ENCODE results near the gene TAOK1. TPM values are rescaled to one million over a fixed set of nuclear protein-coding genes. Genes with fewer than 3 reads are reported as not detected.

The TAOK1 gene
- total and polyA plus RNA-seq, 2 donors (not counting 1 experiment from before 2014, with no cell fraction given): 9.8 to 80.7 TPM

DNA sequence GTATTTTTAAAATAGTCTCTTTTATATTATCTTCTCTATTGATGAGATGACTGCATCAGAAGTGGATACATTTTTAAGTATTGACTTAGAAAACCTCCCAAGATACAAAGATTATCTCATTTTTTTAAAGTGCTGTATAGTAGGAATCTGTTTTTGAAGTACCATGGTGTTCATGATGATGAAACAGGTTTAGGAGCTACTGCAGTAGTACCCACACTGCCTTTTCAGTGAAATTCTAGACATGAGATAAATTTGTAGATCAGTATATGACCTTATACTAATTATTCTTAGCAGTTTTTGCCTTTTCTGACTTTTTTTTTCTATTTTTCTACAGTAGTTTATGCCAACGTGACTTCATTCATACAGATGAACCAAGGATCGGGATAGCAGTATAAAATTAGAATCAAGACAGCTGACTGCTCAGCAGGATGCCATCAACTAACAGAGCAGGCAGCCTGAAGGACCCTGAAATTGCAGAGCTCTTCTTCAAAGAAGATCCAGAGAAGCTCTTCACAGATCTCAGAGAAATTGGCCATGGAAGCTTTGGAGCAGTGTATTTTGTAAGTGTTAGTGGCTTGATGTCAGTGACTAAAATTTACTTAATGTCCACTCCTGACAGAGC is 61.1 kb downstream of the TAOK1 start:
- H4K20me1 ChIP-seq (ENCODE audit: control insufficient read depth, insufficient read depth, low read length, poor library complexity, severe bottlenecking): peaks cover 30% of the 10 kb centered on the region
- peaks cover 3 to 29% of the 10 kb centered on the region in 2 experiments for H3K36me3 ChIP-seq (replicated peaks in 1 of 2; ENCODE audit: control extremely low read depth in 1 of 2, control insufficient read depth in 1 of 2, extremely low read depth in 1 of 2, insufficient read depth in 2 of 2, low read length in 1 of 2)
- TF ChIP-seq EZH2 (IDR thresholded peaks at IDR 0.05; ENCODE audit: borderline replicate concordance, insufficient read depth, low read depth, low read length, poor library complexity, severe bottlenecking): no peak
- no peak for TF ChIP-seq CTCF (IDR thresholded peaks at IDR 0.05)
- intact Hi-C loops (cut with micrococcal nuclease): no loop called here
- Mint-ChIP-seq H3K4me3 (no peak overlapping the region), H3K27me3 (no peaks in the 10 kb centered on the region), H3K4me1 (peaks cover 28% of the 10 kb centered on the region), H3K27ac (no peak overlapping the region), H3K9me3 (ENCODE audit: insufficient read depth) (no peaks in the 10 kb centered on the region)
- 100% methylated on average over 2 of the region's 2 CpGs for WGBS (ENCODE audit: insufficient coverage)
- H3K27ac ChIP-seq (ENCODE audit: low read length in 2 of 2): no peak overlapping the region
- H3K4me2 ChIP-seq (replicated peaks; ENCODE audit: low read depth, low read length, poor library complexity, severe bottlenecking): no peak overlapping the region
- POLR2A ChIA-PET: no interaction called here
- peaks cover 0 to 6% (median 0%) of the 10 kb centered on the region in 3 donors for H3K9me3 ChIP-seq (ENCODE audit: control extremely low read depth in 1 of 3, control insufficient read depth in 2 of 3, insufficient read depth in 1 of 3, low read length in 2 of 3)
- DNase-seq (no peak), ATAC-seq (ENCODE audit: low read depth) (no peak)
- H2AFZ ChIP-seq (ENCODE audit: insufficient read depth, low read depth, low read length, poor library complexity, severe bottlenecking): no peak overlapping the region
- CTCF ChIA-PET: no interaction called here
- peaks cover 65% of the 10 kb centered on the region for H3K79me2 ChIP-seq (ENCODE audit: control insufficient read depth, insufficient read depth, low read length)
- H3K27me3 ChIP-seq (replicated peaks in 1 of 4; ENCODE audit: control extremely low read depth in 1 of 4, control insufficient read depth in 3 of 4, insufficient read depth in 4 of 4, low read length in 3 of 4): no peaks in the 10 kb centered on the region
- peaks cover 5 to 11% of the 10 kb centered on the region in 2 donors for H3K4me1 ChIP-seq (ENCODE audit: control insufficient read depth in 2 of 2, insufficient read depth in 2 of 2, low read length in 2 of 2)
- no peak overlapping the region for H3K9ac ChIP-seq (ENCODE audit: low read length)
- H3K4me3 ChIP-seq (ENCODE audit: control extremely low read depth in 1 of 5, extremely low read depth in 1 of 5, insufficient read depth in 1 of 5, low read depth in 2 of 5, low read length in 4 of 5): no peak overlapping the region

DNA sequence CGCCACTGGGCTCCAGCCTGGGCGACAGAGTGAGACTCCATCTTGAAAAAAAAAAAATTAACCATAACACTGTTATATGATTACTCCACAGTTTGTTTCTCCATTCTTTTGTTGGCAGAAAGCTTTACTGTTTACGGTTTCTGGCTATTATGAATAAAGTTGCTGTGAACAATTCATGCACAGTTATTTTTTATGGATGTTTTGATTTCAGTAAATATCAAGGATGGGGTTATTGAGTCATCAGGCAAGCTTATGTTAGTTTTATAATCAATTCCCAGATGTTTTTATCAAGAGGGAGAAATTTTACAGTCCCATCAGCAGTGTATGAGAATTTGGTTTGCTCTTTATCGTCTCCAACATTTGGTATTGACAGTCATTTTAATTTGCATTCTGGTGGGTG is 67.9 kb downstream of the TAOK1 start:
- intact Hi-C loops (cut with micrococcal nuclease): no loop called here
- Histone ChIP-seq H2AFZ (ENCODE audit: insufficient read depth, low read depth, low read length, poor library complexity, severe bottlenecking) (no peak overlapping the region), H3K79me2 (ENCODE audit: control insufficient read depth, insufficient read depth, low read length) (peaks cover 82% of the 10 kb centered on the region), H3K4me3 (ENCODE audit: control extremely low read depth in 1 of 5, extremely low read depth in 1 of 5, insufficient read depth in 1 of 5, low read depth in 2 of 5, low read length in 4 of 5) (no peak overlapping the region), H4K20me1 (ENCODE audit: control insufficient read depth, insufficient read depth, low read length, poor library complexity, severe bottlenecking) (peaks cover 8% of the 10 kb centered on the region), H3K27ac (ENCODE audit: low read length in 2 of 2) (no peak overlapping the region), H3K4me2 (replicated peaks; ENCODE audit: low read depth, low read length, poor library complexity, severe bottlenecking) (no peak overlapping the region), H3K4me1 (ENCODE audit: control insufficient read depth in 2 of 2, insufficient read depth in 2 of 2, low read length in 2 of 2) (peaks cover 5 to 7% of the 10 kb centered on the region in 2 donors), H3K36me3 (replicated peaks in 1 of 2; ENCODE audit: control extremely low read depth in 1 of 2, control insufficient read depth in 1 of 2, extremely low read depth in 1 of 2, insufficient read depth in 2 of 2, low read length in 1 of 2) (peaks cover 2 to 29% of the 10 kb centered on the region in 2 experiments), H3K9me3 (ENCODE audit: control extremely low read depth in 1 of 3, control insufficient read depth in 2 of 3, insufficient read depth in 1 of 3, low read length in 2 of 3) (peaks cover 0 to 6% (median 0%) of the 10 kb centered on the region in 3 donors), H3K9ac (ENCODE audit: low read length) (no peak overlapping the region), H3K27me3 (replicated peaks in 1 of 4; ENCODE audit: control extremely low read depth in 1 of 4, control insufficient read depth in 3 of 4, insufficient read depth in 4 of 4, low read length in 3 of 4) (no peaks in the 10 kb centered on the region)
- ChIA-PET POLR2A (no interaction called here), CTCF (interaction anchor here (0.6 kb wide), 1 partner anchor 44 kb away, joined by 3 read pairs; no protein-coding TSS in a partner anchor)
- WGBS (ENCODE audit: insufficient coverage): 100% methylated on average over 2 of the region's 4 CpGs
- no peaks in the 10 kb centered on the region for H3K27me3 Mint-ChIP-seq
- no peak for TF ChIP-seq EZH2 (IDR thresholded peaks at IDR 0.05; ENCODE audit: borderline replicate concordance, insufficient read depth, low read depth, low read length, poor library complexity, severe bottlenecking)
- no peak for TF ChIP-seq CTCF (IDR thresholded peaks at IDR 0.05)
- DNase-seq (no peak), ATAC-seq (ENCODE audit: low read depth) (no peak)
- H3K9me3 Mint-ChIP-seq (ENCODE audit: insufficient read depth): no peaks in the 10 kb centered on the region
- no peak overlapping the region for H3K4me3 Mint-ChIP-seq
- peaks cover 34% of the 10 kb centered on the region for H3K4me1 Mint-ChIP-seq
- H3K27ac Mint-ChIP-seq: no peak overlapping the region

All from B cell (primary cell).